VCaP (cell line): Measurements from ENCODE around the gene LTBP1.

Source experiments
- H3K27ac ChIP-seq: fragments of 450-650 bp; 2 replicates; pipeline ENCODE4 v1.5.1; 2017
- CTCF ChIP-seq: fragments of 450-650 bp; conservative IDR thresholded peaks from 2 replicates; pipeline ENCODE4 v1.5.1; 2017; ENCODE audit warnings: mild to moderate bottlenecking, moderate library complexity

Gene LTBP1

GRCh38 chr2:33289961-33290360, 343.2 kb downstream of the LTBP1 start:
- no peak for TF ChIP-seq CTCF
- peak overlapping the region; percentile 62 for H3K27ac ChIP-seq

GRCh38 chr2:33291278-33292013, 344.7 kb downstream of the LTBP1 start:
- H3K27ac ChIP-seq: peak overlapping the region; percentile 62
- TF ChIP-seq CTCF: no peak

- peak overlapping the region; percentile 62 for H3K27ac ChIP-seq
- no peak for TF ChIP-seq CTCF
Measured at GRCh38 chr2:33292063-33292462, 345.3 kb downstream of the LTBP1 start.

- no peak overlapping the region for H3K27ac ChIP-seq
- no peak for TF ChIP-seq CTCF
Measured at GRCh38 chr2:33292981-33293595, 346.3 kb downstream of the LTBP1 start.

- no peak for TF ChIP-seq CTCF
- H3K27ac ChIP-seq: no peak overlapping the region
Measured at GRCh38 chr2:33298233-33298632, 351.5 kb downstream of the LTBP1 start.

GRCh38 chr2:33301355-33301754, 354.6 kb downstream of the LTBP1 start:
- H3K27ac ChIP-seq: no peak overlapping the region
- TF ChIP-seq CTCF: no peak

- no peak overlapping the region for H3K27ac ChIP-seq
- no peak for TF ChIP-seq CTCF
Measured at GRCh38 chr2:33302348-33302747, 355.6 kb downstream of the LTBP1 start.
